ENCODE measurements around the gene OR5M3. TPM values are rescaled to one million over a fixed set of nuclear protein-coding genes. Genes with fewer than 3 reads are reported as not detected.

The OR5M3 gene
- not detected in 2 replicates for total RNA-seq

GRCh38 chr11:56473252-56473651 lies at the start of gene OR5M3:
OR5M3 (minus strand) TSS chr11:56473352; CDS start chr11:56470497, 2,855 bp downstream.

DNA sequence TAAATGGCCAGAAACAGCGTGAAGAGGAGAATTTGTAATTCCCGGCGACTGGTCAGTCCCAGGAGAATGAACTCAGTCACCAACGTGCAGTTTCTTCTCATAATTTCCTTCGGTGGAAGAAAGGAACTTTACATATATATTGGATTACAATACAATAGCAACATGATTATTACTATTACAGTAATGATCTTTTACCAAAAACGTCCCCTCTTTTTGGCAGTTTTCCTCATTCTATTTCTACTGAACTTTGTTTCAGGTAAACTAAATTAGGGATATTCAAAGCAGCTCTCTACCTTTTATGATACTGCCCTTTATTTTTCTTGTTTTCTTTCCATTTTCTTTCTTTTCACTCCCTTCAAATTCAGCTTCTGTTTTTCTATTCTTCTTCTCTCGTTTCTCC lies 18.1 kb upstream of the OR5M3 start, which contains the start of gene OR5M8:
Gene OR5M8, minus strand, starts transcription at position 101 of the 400 bp plus-strand sequence. Its CDS starts 0 bp downstream, at position 101.

Other genes starting within 250 kb of the OR5M3 start
- not detected in 2 replicates for gene OR5T2, start 239.1 kb downstream of the OR5M3 start, total RNA-seq
- gene OR5T3, start 221.1 kb downstream of the OR5M3 start, total RNA-seq, result not detected in 2 replicates
- not detected in 2 replicates for gene OR5T1, start 199.2 kb downstream of the OR5M3 start, total RNA-seq
- gene OR8H1, start 181.1 kb downstream of the OR5M3 start, total RNA-seq, result not detected in 2 replicates
- not detected in 2 replicates for gene OR8K3, start 158.2 kb downstream of the OR5M3 start, total RNA-seq
- gene OR8K1, start 127.3 kb downstream of the OR5M3 start, total RNA-seq, result not detected in 2 replicates
- gene OR8J1, start 119.1 kb downstream of the OR5M3 start, total RNA-seq, result not detected in 2 replicates
- not detected in 2 replicates for gene OR8U1, start 97.7 kb downstream of the OR5M3 start, total RNA-seq
- not detected in 2 replicates for gene OR5AL1, start 60.7 kb downstream of the OR5M3 start, total RNA-seq
- gene OR5M8, start 18.0 kb upstream of the OR5M3 start, total RNA-seq, result not detected in 2 replicates
- not detected in 2 replicates for gene OR5M11, start 69.9 kb upstream of the OR5M3 start, total RNA-seq
- not detected in 2 replicates for gene OR5M10, start 104.4 kb upstream of the OR5M3 start, total RNA-seq
- not detected in 2 replicates for gene OR5M1, start 141.5 kb upstream of the OR5M3 start, total RNA-seq
- not detected in 2 replicates for gene OR5AP2, start 169.1 kb upstream of the OR5M3 start, total RNA-seq
- not detected in 2 replicates for gene OR5AR1, start 190.3 kb upstream of the OR5M3 start, total RNA-seq
- not detected in 2 replicates for gene OR9G1, start 225.7 kb upstream of the OR5M3 start, total RNA-seq